Caki2 (cell line): ENCODE data around the gene VAPB. TPM values are rescaled to one million over a fixed set of nuclear protein-coding genes. Genes with fewer than 3 reads are reported as not detected.

Source experiments
- DNase-seq: peaks from one replicate; pipeline ENCODE4 v3.0.0-alpha.2; 2015; ENCODE audit warnings: low read depth
- in situ Hi-C: cut with HindIII; loops from 2 replicates; pipeline ENCODE4 v1.10.0; 2016; ENCODE audit warnings: low sequenced_read_pairs, low pct_unique_long_range_greater_than_20kb, mixed read lengths
- total RNA-seq: library from RNA; depleted of rRNA; stranded (reverse); fragments of >200 nt; shearing (Covaris generic); gene quantifications from 2 replicates; pipeline ENCODE4 v1.2.3, GENCODE V29; 2014; ENCODE audit warnings: low replicate concordance

The VAPB gene
- total RNA-seq, 1 experiment from 2014 or later: 29.1 TPM

GRCh38 chr20:58467572-58468527, 78.8 kb downstream of the VAPB start:
- DNase-seq: no peak
- in situ Hi-C loops: no loop called here

- in situ Hi-C loops: no loop called here
- DNase-seq: no peak
These were observed 80.6 kb downstream of the VAPB start for GRCh38 chr20:58469616-58470015.

- DNase-seq: no peak
- in situ Hi-C loops: no loop called here
These were observed 81.5 kb downstream of the VAPB start for GRCh38 chr20:58470336-58471192.

DNA sequence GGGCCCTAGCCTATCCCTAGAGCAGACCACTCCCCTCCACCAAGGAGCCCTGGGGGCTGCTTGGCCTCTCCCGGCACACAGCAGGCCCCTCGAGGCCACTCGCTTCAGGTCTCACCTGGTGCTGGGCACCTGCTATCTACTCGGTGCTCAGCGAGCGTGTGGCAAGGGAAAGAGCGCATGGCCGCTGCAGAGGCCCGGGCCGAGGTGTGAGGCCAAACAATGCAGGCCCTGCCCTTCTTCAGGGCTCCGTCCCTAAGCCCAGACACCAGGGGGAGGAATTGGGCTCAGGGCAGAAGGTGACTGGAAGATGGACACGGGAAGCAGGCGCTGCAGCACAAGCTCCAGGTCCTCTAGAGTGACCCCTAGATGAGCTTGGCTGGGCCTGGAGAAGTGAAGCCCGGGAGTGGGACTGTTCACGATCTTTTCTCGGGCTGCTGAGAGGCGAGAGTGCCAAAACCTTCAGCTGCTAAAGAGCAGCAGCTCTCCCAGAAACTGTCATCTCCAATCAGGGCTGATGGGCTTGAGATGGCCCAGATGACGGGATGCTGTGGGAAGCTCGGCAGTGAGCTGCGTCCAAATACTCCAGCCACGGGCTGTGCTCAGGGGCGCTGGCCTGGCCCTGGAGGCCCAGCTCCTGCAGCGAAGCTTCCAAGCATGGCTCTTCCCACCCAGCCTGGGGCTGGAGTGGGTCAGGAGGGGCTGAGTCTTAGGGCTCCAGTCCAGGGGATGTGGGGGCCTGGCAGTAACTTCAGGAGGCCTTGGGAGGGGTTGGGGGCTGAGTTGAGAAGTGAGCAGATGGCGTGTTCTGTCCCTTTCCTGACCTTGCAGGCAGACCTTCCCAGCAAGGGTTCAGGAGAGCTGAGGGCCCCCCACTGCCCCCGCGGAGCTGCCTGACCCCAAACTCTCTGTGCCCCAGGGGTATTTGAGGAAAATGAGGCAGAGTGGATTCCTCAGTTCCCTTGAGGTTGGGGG, 82.5 kb downstream of the VAPB start:
- no peak for DNase-seq
- in situ Hi-C loops: no loop called here

- in situ Hi-C loops: no loop called here
These were observed 83.4 kb downstream of the VAPB start for GRCh38 chr20:58472273-58473018.

DNA sequence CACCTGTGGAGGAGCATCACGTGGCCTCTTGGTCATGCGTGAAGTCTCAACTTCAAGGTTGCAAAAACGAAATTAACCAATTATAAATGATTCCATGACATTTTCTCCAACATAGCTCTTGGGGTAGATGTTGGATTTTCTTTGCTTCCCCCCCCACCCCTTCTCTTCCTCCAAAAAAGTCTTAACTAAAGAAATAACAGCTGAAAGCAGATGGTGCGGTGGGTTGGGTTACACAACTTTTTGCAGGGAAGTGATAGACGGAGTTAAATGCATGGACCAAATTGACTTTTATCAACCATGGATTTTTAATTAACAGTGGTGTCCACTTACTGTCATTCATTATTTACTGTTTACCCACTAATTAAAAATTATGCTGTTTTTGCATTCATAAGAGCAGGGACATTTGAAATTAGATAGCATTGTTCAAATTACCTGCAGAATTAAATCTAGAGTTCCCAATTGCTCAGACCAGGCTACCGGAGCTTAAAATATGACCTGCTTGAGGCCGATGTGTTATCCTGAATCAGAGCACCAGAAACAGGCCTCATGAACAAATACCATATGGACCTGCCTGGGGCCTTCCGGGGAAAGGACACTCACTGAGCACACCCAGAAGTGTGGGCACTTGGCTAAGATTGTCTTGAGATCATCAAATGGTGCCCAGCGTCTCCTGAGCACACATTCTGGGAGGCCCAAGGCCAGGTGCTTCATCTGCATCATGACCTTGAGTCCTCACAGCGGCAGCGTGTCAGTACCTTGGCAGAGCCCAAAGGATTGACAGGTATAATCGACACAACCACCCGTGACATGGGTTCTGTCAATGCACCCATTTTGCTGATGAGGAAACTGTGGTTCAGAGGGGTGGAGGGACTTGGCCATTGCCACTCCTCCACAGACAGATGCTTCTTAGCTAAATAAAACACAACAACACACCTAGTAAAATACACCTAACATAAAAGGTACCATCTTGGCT, 84.7 kb downstream of the VAPB start:
- in situ Hi-C loops: no loop called here
- no peak for DNase-seq

More at GRCh38 chr20:58472273-58473018, 83.4 kb downstream of the VAPB start:
- DNase-seq: no peak

DNA sequence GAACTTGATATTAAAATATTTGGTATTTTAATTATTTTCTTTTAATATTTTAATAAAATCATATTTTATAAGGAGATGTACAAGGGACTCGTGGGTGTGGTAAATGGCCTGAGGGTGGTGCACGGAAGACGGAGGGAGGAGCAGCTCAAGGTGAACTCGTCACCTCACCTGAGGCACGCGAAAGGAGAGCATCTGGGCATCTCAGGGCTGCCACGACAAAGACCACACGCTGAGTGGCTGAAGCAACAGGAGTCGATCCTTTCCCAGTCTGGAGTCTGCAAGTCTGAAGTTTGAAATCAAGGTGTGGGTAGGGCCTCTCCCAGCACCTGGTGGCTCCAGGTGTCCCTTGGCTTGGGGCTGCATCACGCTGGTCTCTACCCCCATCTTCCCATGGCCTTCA, 86.4 kb downstream of the VAPB start:
- in situ Hi-C loops: no loop called here
- DNase-seq: no peak

- DNase-seq: no peak
- in situ Hi-C loops: no loop called here
These were observed 89.2 kb downstream of the VAPB start for GRCh38 chr20:58478141-58478805.

DNA sequence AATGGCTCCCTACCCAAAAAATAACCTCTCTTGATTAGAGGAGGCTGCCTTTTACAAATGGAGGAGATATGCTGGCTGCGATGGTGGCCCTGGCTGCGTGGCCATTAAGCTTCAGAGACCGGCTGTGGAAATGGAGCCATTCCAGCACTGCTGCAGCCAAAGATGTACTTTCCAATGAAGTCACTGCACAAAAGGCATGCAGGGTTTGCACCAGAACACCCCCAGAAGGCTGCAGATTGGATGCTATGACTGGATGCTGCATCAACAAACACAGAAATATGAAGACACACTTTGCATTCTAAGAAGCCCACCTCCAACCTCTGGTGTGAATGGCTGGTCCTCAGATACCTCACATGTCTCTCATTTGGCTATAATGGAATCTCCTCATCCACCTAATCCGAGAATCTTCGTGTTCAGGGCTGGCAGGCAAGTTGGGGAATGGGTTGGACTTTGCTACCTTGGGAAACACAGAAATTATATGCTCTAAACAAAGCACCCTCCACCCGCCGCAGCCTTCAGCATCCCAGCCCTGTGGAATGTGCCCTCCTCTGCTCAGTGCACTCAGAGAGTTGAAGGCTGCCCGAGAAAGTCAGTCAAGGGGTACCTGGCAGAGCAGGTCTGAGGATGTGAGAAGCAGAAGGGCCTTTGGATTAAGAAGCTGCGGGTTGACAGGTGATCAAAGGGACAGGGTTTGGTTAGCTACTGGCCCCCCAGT, 90.9 kb downstream of the VAPB start:
- in situ Hi-C loops: no loop called here
- DNase-seq: no peak

GRCh38 chr20:58480551-58481336, 91.7 kb downstream of the VAPB start:
- in situ Hi-C loops: no loop called here
- DNase-seq: no peak

GRCh38 chr20:58481481-58482021, 92.5 kb downstream of the VAPB start:
- DNase-seq: no peak
- in situ Hi-C loops: no loop called here

DNA sequence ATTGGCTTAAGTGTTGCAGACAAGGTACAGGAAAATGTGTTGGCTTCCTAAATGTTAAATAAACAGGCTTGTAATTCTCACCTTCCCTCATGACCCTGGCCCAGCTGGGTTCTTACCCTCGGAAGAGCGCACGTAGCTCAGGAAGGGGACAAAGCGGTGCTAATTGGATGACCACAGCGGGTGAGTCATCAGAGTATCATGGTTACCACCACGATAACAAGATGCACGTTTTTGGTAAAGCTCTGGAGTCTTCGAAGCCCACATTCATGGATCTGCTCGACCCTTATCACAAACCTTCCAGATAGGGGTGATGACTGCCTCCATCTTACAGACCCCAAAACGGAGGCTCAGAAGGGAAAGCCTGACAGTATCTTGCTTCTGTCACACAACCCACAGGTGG, 93.4 kb downstream of the VAPB start:
- DNase-seq: no peak
- in situ Hi-C loops: no loop called here

DNA sequence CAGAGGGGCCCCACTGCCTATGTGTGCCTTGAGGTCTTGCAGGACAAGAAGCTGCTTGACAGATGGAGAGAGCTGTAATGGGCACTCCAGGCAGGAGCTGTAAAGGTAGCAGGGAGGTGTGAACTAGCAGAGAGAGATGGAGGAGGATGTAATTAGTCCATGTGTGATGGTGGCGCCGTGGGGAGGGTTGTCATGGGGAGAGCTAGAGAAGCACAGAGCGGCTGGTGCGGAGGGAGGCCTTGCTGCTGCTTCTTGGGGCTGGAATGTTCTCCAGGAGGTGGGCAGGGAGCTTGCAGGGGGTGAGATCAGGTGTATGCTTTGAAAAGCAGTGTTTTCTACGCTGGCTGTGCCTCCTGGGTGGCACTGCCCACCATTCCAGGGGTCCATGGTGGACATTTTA, 94.0 kb downstream of the VAPB start:
- in situ Hi-C loops: no loop called here
- no peak for DNase-seq

DNA sequence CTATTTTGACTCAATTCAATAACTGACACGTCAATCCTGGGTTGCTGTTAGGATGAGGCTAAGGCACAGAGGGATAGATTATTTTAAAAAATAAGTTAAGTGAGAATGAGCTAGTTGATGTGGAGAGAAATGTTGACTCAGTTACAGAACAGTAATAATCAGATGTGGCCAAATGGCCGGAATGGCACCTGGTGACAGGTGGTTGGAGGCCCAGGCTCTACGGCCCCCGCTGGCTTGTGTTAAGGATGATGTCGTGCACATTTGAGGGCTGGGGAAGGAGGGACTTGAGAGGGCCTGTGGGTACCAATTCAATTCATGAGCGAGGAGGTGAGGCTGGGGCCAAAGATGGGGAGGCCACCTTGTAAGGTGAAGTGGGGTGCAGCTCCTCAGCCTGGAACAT, 94.4 kb downstream of the VAPB start:
- in situ Hi-C loops: no loop called here
- no peak for DNase-seq
